ENCODE results near the gene ZSWIM9.
A peak's percentile ranks its signal among the peaks of the same experiment; 100 is the strongest.

ZSWIM9 gene

DNA sequence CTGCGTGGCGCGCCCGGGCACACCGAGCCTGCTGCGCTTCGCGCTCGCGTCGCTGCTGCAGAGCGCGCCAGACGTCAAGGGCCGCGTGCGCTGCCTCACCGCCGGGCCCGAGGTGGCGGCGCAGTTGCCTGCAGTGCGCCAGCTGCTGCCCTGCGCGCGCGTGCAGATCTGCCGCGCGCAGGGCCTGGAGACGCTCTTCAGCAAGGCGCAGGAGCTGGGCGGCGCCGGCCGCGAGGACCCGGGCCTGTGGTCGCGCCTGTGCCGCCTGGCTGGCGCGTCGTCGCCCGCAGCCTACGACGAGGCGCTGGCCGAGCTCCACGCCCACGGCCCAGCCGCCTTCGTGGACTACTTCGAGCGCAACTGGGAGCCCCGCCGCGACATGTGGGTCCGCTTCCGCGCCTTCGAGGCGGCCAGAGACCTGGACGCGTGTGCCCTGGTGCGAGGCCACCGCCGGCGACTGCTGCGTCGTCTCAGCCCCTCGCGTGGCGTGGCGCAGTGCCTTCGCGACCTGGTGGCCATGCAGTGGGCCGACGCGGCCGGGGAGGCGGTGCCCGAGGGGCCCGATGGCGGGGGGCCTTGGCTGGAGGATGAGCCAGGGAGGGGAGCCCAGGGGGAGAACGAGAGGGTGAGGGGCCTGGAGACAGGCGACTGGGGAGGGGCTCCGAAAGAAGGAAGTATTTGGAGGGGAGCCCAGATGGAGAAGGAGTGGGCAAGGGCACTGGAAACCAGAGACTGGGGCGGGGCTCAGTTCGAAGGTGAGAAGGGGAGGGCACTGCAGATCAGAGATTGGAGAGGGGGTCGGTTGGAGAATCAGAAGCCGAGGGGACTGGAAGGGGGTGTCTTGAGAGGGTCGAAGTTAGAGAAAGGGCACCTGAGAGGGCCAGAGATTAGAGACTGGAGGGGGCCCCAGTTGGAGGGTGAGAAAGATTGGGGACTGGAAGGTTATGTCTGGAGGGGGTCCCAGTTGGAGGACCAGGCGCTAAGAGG lies 24.7 kb downstream of the ZSWIM9 start:
- no peak for DNase-seq (ENCODE audit: low read depth)
- no peak overlapping the region for H3K4me3 ChIP-seq (ENCODE audit: low read depth, low read length)
- no peak for TF ChIP-seq CTCF (IDR thresholded peaks at IDR 0.05; ENCODE audit: low read depth, low read length, missing control alignments)

DNA sequence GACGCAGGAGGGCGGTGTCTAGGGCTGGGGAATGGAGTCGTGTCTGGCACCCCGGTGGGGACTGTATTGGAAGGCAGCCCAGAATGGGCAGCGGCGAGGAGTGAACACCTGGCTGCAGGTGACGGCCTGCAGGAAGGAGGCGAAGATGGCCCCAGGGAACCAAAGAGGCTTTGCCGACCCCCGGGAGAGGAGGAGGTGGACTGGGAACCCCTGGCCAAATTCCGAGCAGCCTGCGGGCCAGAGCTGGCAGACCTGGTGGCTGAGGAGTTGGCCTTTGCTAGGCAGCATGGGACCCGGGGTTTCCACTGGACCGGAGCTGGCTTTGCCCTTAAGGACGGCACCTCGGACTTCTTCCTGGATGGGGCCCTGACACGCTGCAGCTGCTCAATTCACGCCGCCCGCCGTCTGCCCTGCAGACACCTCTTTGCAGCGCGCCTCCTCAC lies 25.9 kb downstream of the ZSWIM9 start:
- TF ChIP-seq CTCF (IDR thresholded peaks at IDR 0.05; ENCODE audit: low read depth, low read length, missing control alignments): no peak
- H3K4me3 ChIP-seq (ENCODE audit: low read depth, low read length): no peak overlapping the region
- no peak for DNase-seq (ENCODE audit: low read depth)

- H3K4me3 ChIP-seq (ENCODE audit: low read depth, low read length): no peak overlapping the region
- no peak for TF ChIP-seq CTCF (IDR thresholded peaks at IDR 0.05; ENCODE audit: low read depth, low read length, missing control alignments)
- no peak for DNase-seq (ENCODE audit: low read depth)
Measured at GRCh38 chr19:48196933-48197665, 26.6 kb downstream of the ZSWIM9 start.

GRCh38 chr19:48203222-48203793 lies 32.8 kb downstream of the ZSWIM9 start:
- no peak for DNase-seq (ENCODE audit: low read depth)
- TF ChIP-seq CTCF (IDR thresholded peaks at IDR 0.05; ENCODE audit: low read depth, low read length, missing control alignments): no peak
- peak overlapping the region; percentile 61 for H3K4me3 ChIP-seq (ENCODE audit: low read depth, low read length)

DNA sequence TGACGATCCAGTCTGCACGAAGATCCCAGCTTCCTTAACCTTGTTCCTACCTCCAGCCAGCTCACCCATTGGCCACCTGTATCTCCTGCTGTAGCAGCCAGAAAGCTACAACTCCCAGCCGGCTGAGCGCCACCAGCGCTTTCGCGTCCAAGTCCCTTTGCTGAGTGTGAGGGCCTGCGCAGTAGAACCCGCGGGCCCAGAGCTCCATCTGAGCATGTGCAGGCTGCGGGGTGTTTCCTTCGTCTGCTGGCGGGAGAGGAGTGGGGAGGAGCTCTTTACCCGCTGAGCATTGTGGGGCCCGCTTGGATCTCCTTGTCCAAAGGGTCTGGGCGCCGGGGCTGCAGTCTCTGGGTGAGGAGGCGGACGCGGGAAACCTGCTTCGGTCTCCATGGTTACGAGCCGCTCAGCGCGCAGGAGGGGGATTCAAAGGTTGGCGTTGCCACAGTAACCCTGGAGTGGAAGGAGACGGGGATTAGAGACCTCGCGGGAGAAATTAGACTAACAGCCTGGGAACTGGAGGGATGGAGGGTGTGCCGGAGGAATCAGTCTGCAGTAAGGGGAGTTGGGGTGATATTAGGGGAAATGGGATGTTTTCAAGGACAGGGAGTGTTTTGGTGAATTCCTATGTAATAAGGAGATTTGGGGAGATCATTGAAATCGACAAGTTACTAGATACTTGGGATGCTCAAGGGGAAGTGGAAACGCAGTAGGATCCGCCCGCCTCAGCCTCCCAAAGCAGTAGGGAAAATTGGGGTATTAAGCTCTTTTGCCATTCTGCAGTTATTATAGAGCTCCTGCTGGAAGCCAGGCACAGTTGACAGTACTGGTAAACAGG lies 33.5 kb downstream of the ZSWIM9 start:
- peak overlapping the region; percentile 61 for H3K4me3 ChIP-seq (ENCODE audit: low read depth, low read length)
- no peak for TF ChIP-seq CTCF (IDR thresholded peaks at IDR 0.05; ENCODE audit: low read depth, low read length, missing control alignments)
- DNase-seq (ENCODE audit: low read depth): peak; percentile 86

- no peak overlapping the region for H3K4me3 ChIP-seq (ENCODE audit: low read depth, low read length)
- no peak for TF ChIP-seq CTCF (IDR thresholded peaks at IDR 0.05; ENCODE audit: low read depth, low read length, missing control alignments)
- no peak for DNase-seq (ENCODE audit: low read depth)
Measured at GRCh38 chr19:48206397-48207093, 36.1 kb downstream of the ZSWIM9 start.
